WI38 (cell line): ENCODE results near the gene MACC1.

Experiments used
- H3K4me3 ChIP-seq: 2 replicates; pipeline ENCODE4 v1.5.1; 2011; ENCODE audit warnings: low read depth, mild to moderate bottlenecking, control low read depth, low read length
- TF ChIP-seq, protein P1 (sequence below): IDR thresholded peaks from 2 replicates; pipeline ENCODE4 v1.5.1; 2012; ENCODE audit warnings: low read depth, mild to moderate bottlenecking, control low read depth, low read length

The MACC1 gene

DNA sequence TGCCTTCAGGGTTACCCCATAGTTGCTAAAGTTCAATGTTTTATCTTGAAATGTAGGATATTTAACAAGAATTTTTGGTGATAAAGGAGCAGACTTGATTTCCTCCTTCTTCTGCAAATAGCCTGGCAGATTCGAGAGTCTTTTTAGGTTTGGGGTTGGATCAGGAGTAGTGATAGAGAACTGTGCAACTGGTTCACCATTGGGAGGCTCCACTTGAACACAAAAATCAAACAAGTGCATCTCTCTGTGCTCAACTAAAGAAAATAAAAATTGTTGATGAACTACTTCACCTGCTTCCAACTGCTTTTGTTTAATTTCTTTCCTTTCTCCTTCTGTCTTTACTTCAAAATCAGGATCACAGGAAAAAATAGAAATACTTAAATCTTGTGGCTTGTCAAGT lies 58.5 kb downstream of the MACC1 start:
- TF ChIP-seq, protein P1, sequence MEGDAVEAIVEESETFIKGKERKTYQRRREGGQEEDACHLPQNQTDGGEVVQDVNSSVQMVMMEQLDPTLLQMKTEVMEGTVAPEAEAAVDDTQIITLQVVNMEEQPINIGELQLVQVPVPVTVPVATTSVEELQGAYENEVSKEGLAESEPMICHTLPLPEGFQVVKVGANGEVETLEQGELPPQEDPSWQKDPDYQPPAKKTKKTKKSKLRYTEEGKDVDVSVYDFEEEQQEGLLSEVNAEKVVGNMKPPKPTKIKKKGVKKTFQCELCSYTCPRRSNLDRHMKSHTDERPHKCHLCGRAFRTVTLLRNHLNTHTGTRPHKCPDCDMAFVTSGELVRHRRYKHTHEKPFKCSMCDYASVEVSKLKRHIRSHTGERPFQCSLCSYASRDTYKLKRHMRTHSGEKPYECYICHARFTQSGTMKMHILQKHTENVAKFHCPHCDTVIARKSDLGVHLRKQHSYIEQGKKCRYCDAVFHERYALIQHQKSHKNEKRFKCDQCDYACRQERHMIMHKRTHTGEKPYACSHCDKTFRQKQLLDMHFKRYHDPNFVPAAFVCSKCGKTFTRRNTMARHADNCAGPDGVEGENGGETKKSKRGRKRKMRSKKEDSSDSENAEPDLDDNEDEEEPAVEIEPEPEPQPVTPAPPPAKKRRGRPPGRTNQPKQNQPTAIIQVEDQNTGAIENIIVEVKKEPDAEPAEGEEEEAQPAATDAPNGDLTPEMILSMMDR: no peak
- no peak overlapping the region for H3K4me3 ChIP-seq

DNA sequence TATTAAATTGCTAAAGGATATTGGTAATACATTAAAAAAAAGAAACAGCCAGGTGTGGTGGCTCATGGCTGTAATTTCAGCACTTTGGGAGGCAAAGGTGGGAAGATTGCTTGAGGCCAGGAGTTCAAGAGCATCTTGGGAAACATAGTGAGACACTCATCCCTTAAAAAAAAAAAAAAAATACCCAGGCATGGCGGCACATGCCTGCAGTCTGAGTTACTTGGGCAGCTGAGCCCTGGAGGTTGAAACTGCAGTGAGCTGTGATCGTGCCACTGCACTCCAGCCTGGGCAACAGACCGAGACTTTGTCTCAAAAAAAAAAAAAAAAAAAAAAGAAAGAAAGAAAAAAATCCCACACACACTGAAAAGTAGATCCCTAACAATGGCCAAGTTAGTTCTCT lies 59.7 kb downstream of the MACC1 start:
- TF ChIP-seq, protein P1: no peak
- no peak overlapping the region for H3K4me3 ChIP-seq

DNA sequence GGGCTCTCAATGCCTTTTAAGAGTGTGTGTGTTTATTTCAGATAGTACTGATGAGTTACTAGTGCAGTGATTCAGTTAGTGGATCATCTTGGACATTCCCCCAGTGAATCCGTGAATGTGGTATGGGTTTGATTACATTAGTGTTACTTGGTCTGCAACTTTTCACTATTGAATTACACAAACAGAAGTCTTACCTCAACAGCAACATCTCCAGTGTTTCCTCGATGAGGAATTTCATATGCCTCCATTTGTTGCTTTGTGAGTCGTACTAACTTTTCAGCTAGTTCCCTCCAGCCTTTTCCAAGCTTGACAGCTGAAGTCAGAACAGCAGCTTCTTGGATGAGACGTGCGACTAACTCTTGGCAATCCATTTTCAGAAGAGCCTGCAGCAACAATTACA lies 63.2 kb downstream of the MACC1 start:
- no peak overlapping the region for H3K4me3 ChIP-seq
- TF ChIP-seq, protein P1: no peak

DNA sequence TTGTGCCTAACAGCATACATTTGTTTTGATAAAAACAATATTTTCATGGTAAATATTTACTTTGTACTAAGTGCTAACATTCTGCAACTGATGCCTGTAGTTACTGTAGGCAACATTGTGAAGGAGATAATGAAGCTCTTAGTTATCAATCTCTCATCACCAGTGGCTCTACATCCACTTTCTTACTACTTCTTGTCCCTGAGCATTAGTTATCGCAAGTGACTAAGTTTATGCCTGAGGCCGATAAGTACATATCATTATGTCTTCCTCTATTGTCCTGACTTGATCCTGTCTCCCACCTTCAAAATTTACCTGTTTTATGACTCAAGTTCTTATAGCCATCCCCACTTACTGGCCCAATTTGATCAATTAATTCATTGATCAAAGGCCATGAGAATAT lies 63.6 kb downstream of the MACC1 start:
- H3K4me3 ChIP-seq: no peak overlapping the region
- TF ChIP-seq, protein P1: no peak

DNA sequence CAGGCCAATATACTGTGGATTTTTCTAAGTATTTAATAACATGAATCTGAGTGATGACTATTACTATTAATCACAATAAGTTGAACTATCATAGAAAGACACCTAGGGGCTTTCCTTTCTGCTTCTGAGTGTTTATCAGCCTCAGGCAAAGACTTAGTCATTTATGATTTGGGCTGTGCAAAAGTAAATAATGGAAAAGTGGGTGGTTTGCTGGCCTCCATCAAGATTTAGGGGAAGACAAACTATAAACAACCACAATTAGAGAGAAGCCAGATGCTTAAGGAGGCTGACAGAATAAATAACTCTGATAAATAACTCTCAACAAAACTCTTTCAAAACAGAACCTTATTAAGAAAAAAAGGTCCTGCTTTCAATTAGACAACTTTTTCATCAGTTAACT lies 64.7 kb downstream of the MACC1 start:
- H3K4me3 ChIP-seq: no peak overlapping the region
- TF ChIP-seq, protein P1: no peak

DNA sequence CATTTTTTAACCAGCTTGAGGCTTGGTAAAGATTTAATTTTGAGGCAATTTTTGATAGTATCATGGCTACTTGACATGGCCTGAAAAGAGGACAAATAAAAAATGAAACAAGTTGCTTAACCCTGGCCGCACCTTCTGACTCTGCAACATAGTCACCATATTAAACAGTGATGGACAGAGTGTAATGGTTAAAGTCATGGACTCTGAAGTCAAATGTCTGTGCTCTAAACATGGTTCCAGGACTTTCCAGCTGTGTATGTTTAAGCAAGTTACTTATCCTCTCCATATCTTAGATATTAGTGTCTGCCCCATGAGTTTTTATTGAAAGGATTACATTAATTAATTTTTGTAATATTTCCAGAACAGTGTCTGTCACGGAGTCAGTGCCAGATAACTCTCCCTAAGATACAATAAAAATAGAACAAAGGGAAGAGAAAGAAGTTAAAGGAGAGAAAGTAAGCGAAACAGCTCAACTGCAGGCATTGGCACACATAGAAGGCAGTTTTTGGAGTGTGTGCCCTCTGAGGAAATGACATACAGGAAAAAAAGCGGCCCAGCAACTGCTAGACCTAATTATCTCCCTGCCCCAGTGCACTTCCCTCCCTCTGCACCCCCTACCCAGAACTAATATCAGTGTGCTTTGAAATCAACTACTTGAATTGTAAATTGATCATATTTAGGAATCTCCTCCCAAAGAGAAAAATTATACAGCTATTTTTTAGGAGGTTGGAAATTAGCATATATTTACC lies 65.3 kb downstream of the MACC1 start:
- TF ChIP-seq, protein P1: no peak
- H3K4me3 ChIP-seq: no peak overlapping the region

DNA sequence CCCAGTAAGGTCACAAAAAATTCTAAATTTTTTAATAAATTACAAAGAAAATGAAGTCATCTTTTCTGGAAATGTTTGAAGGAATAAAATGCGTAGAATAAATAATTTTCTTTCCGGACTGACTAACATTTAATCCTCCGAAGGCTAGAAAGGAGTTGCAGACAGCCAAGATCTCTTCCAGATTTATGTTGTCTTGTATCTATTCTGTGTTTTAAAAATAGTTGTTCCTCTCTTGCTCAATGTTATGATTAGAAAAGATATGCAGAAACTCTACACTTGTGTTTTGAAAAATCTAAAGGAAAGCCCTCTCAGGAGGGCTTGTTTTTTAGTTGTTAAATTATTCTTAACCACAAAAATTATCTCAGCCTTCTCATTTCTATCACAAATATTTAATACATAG lies 70.7 kb downstream of the MACC1 start:
- TF ChIP-seq, protein P1: no peak
- H3K4me3 ChIP-seq: no peak overlapping the region
